Heart left ventricle (tissue), 16 donors: ENCODE data around the gene GDA. TPM values are rescaled to one million over a fixed set of nuclear protein-coding genes. Genes with fewer than 3 reads are reported as not detected.
A peak's percentile ranks its signal among the peaks of the same experiment; 100 is the strongest.

Experiments
- ATAC-seq, 4 donors: fragments of 200-7000 bp; cut with Tn5 transposase; one replicate each; pipeline ENCODE4 v1.9.1; 2020 to 2022; ENCODE audit warnings: moderate library complexity in 4 of 4, mild to moderate bottlenecking in 3 of 4, moderate number of reproducible peaks in 1 of 4
- DNase-seq, 5 donors: peaks; one replicate each; pipeline ENCODE4 v3.0.0-alpha.2; 2020
- H3K27ac ChIP-seq, 12 donors: fragments of 200-600 bp; sonication (generic) in 4 of 12; one replicate each; pipeline versions ENCODE4 v1.5.0 to v1.8.0; 2016 to 2022; ENCODE audit warnings: mild to moderate bottlenecking in 2 of 12
- H3K27me3 ChIP-seq, 9 donors: fragments of 200-600 bp; sonication (generic) in 2 of 9; one replicate each; pipeline versions ENCODE4 v1.5.1 to v1.8.0; 2016 to 2022; ENCODE audit warnings: mild to moderate bottlenecking in 3 of 9
- H3K36me3 ChIP-seq, 9 donors: fragments of 200-600 bp; sonication (generic) in 2 of 9; one replicate each; pipeline versions ENCODE4 v1.5.0 to v1.8.0; 2018 to 2022; ENCODE audit warnings: mild to moderate bottlenecking in 2 of 9
- H3K4me1 ChIP-seq, 12 donors: fragments of 200-600 bp; sonication (generic) in 4 of 12; one replicate each; pipeline versions ENCODE4 v1.5.0 to v1.8.0; 2016 to 2022; ENCODE audit warnings: mild to moderate bottlenecking in 3 of 12
- H3K4me3 ChIP-seq, 12 donors: fragments of 200-600 bp; sonication (generic) in 4 of 12; one replicate each; pipeline versions ENCODE4 v1.5.0 to v1.8.0; 2017 to 2022; ENCODE audit warnings: mild to moderate bottlenecking in 9 of 12, moderate library complexity in 4 of 12
- H3K9me3 ChIP-seq, 12 donors: fragments of 200-600 bp; sonication (generic) in 4 of 12; one replicate each; pipeline versions ENCODE4 v1.5.0 to v1.8.0; 2016 to 2022; ENCODE audit warnings: mild to moderate bottlenecking in 1 of 12
- POLR2A ChIP-seq, 2 donors: fragments of 450-650 bp; IDR thresholded peaks; one replicate each; pipeline ENCODE4 v1.6.1; 2017; ENCODE audit warnings: antibody characterized with exemption in 2 of 2, mild to moderate bottlenecking in 2 of 2, moderate library complexity in 2 of 2
- WGBS, 4 donors: extraction: QIAGEN DNeasy Blood & Tissue Kit in 2 of 4; methylation state at CpG; one replicate each; pipeline versions ENCODE4 v1.1.5 to v1.1.7; 2013 to 2018; 5-methylcytosine and 5-hydroxymethylcytosine counted together
- intact Hi-C, 10 donors: fragments of 100-400 bp; cut with DNase I; formaldehyde crosslinking; loops; one replicate each; pipeline versions ENCODE4 v1.11.1 to v1.14.2; 2022
- polyA plus RNA-seq, 2 donors: library from polyadenylated mRNA; stranded (reverse); fragments of 200-250 nt; gene quantifications; one replicate each; pipeline ENCODE4 v1.2.3, GENCODE V29; 2013
- total RNA-seq, 9 donors: library from RNA; depleted of rRNA in 2 of 9; stranded (reverse); fragments of >200 nt in 2 of 9; fragmentation: NEBNext Ultra II Directional in 3 of 9; extraction: Animal tissue kit (Norgen Biotek cat#: 25700) in 3 of 9; gene quantifications; one replicate each; pipeline versions ENCODE4 v1.1.0 to v1.2.4, GENCODE V29; 2016 to 2023
- TF ChIP-seq, protein P1 (sequence below), 12 donors: fragments of 200-600 bp; sonication (generic) in 4 of 12; IDR thresholded peaks; one replicate each; pipeline versions ENCODE4 v1.5.0 to v1.8.0; 2018 to 2022; ENCODE audit warnings: antibody characterized with exemption in 12 of 12, mild to moderate bottlenecking in 5 of 12
- donor health status: ischemic (EF 13 %, LVEDD 7.1; RV severe dilation, severe dysfunction).
- donor health status: healthy with polysubstance abuse.
- donor health status: DM: no; HTN: yes; CAD: no.
- donor health status: DM: no; HTN: no; CAD: no.
- donor health status: ischemic (EF 25% LVEDD 6.9; RV normal size, moderate dysfunction).
- donor health status: ischemic (EF 25% LVEDD 5.7; RV mildly dilated, moderate dysfunction).
- donor health status: healthy.
- donor health status: DM: yes; HTN: yes; CAD: no.
- donor health status: ischemic (EF 35%, LVEDD 5.7; RV mildly dilated, moderate dysfunction).
- donor health status: nonischemic (EF 11% LVEDD 7.7; RV severe dilation, severe dysfunction).
- donor health status: DM: yes; HTN: yes; CAD: no.
- donor health status: PGD.
- donor health status: ischemic (EF 29% LVEDD 5.4; RV normal size, mild dysfunction).
- donor health status: nonischemic (EF 23%, LVEDD 6.1; RV moderate dilation, normal function).

The GDA gene
- total and polyA plus RNA-seq, 11 donors, result 0.08 to 1.1 (median 0.19) TPM; not detected in 5

DNA sequence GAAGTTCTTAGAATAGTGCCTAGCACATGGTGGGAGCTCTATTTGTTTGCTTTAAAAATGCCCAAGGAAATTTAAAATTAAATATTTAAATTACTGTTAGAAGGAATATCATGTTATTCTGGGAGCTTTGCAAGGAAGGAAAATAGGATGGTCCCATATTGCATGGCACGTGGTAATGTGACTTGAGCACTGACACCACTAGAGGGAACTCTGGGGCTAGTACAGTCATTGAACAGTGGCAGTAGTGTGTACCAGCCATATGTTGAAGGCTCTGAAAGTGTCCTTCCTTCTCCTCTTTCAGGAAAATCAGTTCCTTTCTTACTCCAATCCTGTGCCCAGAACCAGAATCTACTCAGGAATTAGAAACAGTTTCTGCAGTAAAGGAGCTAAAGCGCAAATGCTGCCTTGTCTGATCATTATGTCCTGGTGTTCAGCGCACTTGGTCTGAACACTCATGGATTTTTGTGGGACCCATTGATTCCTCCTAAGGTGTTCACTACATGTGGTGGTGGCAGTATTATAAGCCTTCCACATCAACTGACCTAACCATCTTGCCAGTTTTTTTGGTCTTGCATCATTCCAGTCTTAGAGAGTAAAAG lies 54.1 kb downstream of the GDA start:
- Histone ChIP-seq H3K27ac (no peak overlapping the region), H3K27me3 (no peaks in the 10 kb centered on the region), H3K36me3 (no peaks in the 10 kb centered on the region), H3K9me3 (no peaks in the 10 kb centered on the region), H3K4me1 (peaks cover 0 to 4% (median 0%) of the 10 kb centered on the region in 12 donors), H3K4me3 (no peak overlapping the region)
- TF ChIP-seq POLR2A (IDR thresholded peaks at IDR 0.05), result no peak
- TF ChIP-seq, protein P1, sequence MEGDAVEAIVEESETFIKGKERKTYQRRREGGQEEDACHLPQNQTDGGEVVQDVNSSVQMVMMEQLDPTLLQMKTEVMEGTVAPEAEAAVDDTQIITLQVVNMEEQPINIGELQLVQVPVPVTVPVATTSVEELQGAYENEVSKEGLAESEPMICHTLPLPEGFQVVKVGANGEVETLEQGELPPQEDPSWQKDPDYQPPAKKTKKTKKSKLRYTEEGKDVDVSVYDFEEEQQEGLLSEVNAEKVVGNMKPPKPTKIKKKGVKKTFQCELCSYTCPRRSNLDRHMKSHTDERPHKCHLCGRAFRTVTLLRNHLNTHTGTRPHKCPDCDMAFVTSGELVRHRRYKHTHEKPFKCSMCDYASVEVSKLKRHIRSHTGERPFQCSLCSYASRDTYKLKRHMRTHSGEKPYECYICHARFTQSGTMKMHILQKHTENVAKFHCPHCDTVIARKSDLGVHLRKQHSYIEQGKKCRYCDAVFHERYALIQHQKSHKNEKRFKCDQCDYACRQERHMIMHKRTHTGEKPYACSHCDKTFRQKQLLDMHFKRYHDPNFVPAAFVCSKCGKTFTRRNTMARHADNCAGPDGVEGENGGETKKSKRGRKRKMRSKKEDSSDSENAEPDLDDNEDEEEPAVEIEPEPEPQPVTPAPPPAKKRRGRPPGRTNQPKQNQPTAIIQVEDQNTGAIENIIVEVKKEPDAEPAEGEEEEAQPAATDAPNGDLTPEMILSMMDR (IDR thresholded peaks at IDR 0.05), result peak in 7 of 12 donors; percentile 10 to 37 (median 28)
- ATAC-seq, result peak in 3 of 4 donors; percentile 49 to 74 (median 50)
- no peak for DNase-seq
- intact Hi-C loops, result loop anchor here in 1 of 10 donors (10.0 kb wide), 1 partner anchor 401 kb away; no protein-coding TSS in a partner anchor
- WGBS, 4 donors, result 68 to 76% (median 71%) methylated on average over 3 of the region's 3 CpGs

DNA sequence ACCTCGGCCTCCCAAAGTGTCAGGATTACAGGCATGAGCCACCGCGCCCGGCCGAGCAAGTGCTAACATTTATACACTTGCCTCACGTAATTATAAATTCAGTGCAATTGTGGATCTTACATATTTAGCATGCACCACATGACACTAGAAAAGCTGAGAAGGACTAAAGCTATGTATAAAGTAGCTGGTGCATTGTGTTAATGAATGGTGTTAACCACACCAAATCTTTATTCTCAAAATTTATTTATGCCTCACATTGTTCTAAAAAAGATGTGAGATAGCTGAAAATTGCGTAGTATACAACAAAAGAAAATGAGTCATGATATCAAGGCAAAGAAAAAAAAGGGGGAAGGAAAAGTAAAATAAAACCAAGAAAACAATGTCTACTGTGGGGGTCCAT lies 54.8 kb downstream of the GDA start:
- Histone ChIP-seq H3K4me3 (no peak overlapping the region), H3K36me3 (no peaks in the 10 kb centered on the region), H3K27me3 (no peaks in the 10 kb centered on the region), H3K9me3 (no peaks in the 10 kb centered on the region), H3K27ac (no peak overlapping the region), H3K4me1 (peaks cover 0 to 4% (median 0%) of the 10 kb centered on the region in 12 donors)
- DNase-seq, result no peak
- WGBS, 4 donors, result 80 to 87% (median 82%) methylated on average over 7 of the region's 7 CpGs
- ATAC-seq, result no peak
- TF ChIP-seq POLR2A (IDR thresholded peaks at IDR 0.05), result no peak
- TF ChIP-seq, protein P1 (IDR thresholded peaks at IDR 0.05), result no peak
- intact Hi-C loops, result loop anchor here in 1 of 10 donors (10.0 kb wide), 1 partner anchor 401 kb away; no protein-coding TSS in a partner anchor

DNA sequence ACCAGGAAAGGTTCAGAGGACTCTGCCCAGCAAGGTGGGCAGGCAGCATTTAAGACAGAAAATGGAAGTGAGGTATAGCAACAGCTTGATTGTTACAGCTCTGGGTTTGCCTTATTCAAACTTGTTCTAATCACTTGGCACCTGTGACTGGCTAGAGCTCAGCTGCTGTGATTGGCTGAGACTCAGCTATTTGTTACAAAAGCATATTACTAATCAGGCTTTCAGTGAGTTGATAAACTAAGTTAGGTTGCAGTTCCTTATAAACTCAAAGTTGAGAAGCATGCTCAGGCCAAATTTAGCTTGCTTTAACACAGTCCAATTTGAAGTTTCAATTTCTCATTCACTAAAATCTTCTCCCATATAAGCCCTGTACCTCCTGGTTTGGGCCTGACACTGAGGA lies 56.3 kb downstream of the GDA start:
- no peaks in the 10 kb centered on the region for H3K9me3 ChIP-seq
- DNase-seq (no peak), ATAC-seq (peak in 2 of 4 donors; percentile 49 to 53)
- peaks cover 0 to 1% (median 0%) of the 10 kb centered on the region in 9 donors for H3K27me3 ChIP-seq
- H3K4me1 ChIP-seq, result peaks cover 0 to 4% (median 0%) of the 10 kb centered on the region in 12 donors
- no peak overlapping the region for H3K4me3 ChIP-seq
- TF ChIP-seq, protein P1 (IDR thresholded peaks at IDR 0.05), result no peak
- TF ChIP-seq POLR2A (IDR thresholded peaks at IDR 0.05), result no peak
- intact Hi-C loops, result loop anchor here in 1 of 10 donors (10.0 kb wide), 1 partner anchor 399 kb away; no protein-coding TSS in a partner anchor
- H3K36me3 ChIP-seq, result no peaks in the 10 kb centered on the region
- H3K27ac ChIP-seq, result no peak overlapping the region

DNA sequence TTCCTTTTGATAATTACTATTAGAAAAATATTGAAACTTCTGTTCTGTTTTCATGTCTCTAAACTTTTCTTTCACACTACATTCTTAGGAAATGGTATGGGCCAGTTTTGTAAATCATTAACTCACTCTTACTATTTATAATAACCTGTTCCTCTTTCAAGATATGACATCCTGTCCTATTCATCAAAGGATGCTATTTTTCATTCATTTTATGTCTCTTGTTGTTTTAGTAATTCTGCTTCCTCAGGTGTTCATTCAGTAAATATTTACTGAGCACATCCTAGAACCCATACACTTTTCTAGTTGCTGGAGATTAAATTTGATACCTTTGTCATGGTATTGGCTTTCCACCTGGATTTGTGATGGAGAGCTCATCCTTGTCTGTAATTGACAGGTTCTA lies 58.0 kb downstream of the GDA start:
- H3K27ac ChIP-seq, result no peak overlapping the region
- intact Hi-C loops, result loop anchor here in 1 of 10 donors (10.0 kb wide), 1 partner anchor 398 kb away; no protein-coding TSS in a partner anchor
- no peaks in the 10 kb centered on the region for H3K9me3 ChIP-seq
- peaks cover 0 to 10% (median 0%) of the 10 kb centered on the region in 9 donors for H3K27me3 ChIP-seq
- H3K4me3 ChIP-seq, result no peak overlapping the region
- H3K36me3 ChIP-seq, result no peaks in the 10 kb centered on the region
- no peak for DNase-seq
- TF ChIP-seq, protein P1 (IDR thresholded peaks at IDR 0.05), result no peak
- no peak for TF ChIP-seq POLR2A (IDR thresholded peaks at IDR 0.05)
- peaks cover 0 to 4% (median 0%) of the 10 kb centered on the region in 12 donors for H3K4me1 ChIP-seq
- ATAC-seq, result no peak
